Thymus (tissue), 11 donors: ENCODE results near the gene GRAP2. TPM values are rescaled to one million over a fixed set of nuclear protein-coding genes. Genes with fewer than 3 reads are reported as not detected.
"Not testable (repeated sequence)": the region's sequence is repeated elsewhere in the genome, so short reads cannot be mapped to it uniquely, and the experiment has no call there.

ENCODE experiments used
- DNase-seq, 9 donors: peaks; one replicate each; pipeline ENCODE4 v3.0.0-alpha.2; 2013; ENCODE audit warnings: low spot score in 9 of 9, low read depth in 6 of 9, missing footprints in 1 of 9
- H3K27ac ChIP-seq, 2 donors: one replicate each; pipeline ENCODE4 v1.5.1; 2013; ENCODE audit warnings: control low read depth in 1 of 2, low read depth in 1 of 2, low read length in 1 of 2, mild to moderate bottlenecking in 1 of 2, moderate library complexity in 1 of 2
- H3K27me3 ChIP-seq, 2 donors: one replicate each; pipeline ENCODE4 v1.5.1; 2013; ENCODE audit warnings: low read length in 1 of 2; ENCODE audit not compliant: control insufficient read depth in 2 of 2, insufficient read depth in 1 of 2
- H3K36me3 ChIP-seq, 2 donors: one replicate each; pipeline ENCODE4 v1.5.1; 2013; ENCODE audit warnings: low read length in 1 of 2, mild to moderate bottlenecking in 1 of 2, moderate library complexity in 1 of 2; ENCODE audit not compliant: control insufficient read depth in 2 of 2, insufficient read depth in 2 of 2
- H3K4me1 ChIP-seq, 2 donors: one replicate each; pipeline ENCODE4 v1.5.1; 2013; ENCODE audit warnings: low read length in 2 of 2; ENCODE audit not compliant: control insufficient read depth in 2 of 2, insufficient read depth in 2 of 2
- H3K4me3 ChIP-seq, 2 donors: one replicate each; pipeline ENCODE4 v1.5.1; 2013; ENCODE audit warnings: low read length in 2 of 2, control low read depth in 1 of 2, mild to moderate bottlenecking in 1 of 2
- H3K9me3 ChIP-seq, 2 donors: one replicate each; pipeline ENCODE4 v1.5.1; 2013; ENCODE audit warnings: low read length in 1 of 2, mild to moderate bottlenecking in 1 of 2; ENCODE audit not compliant: control insufficient read depth in 2 of 2, insufficient read depth in 1 of 2
- whole genome bisulfite sequencing: extraction: QIAGEN DNeasy Blood & Tissue Kit; methylation state at CpG from one replicate; pipeline ENCODE4 v1.1.7; 2013; 5-methylcytosine and 5-hydroxymethylcytosine counted together
- polyA plus RNA-seq: library from polyadenylated mRNA; stranded (reverse); fragments of 200-250 nt; gene quantifications from one replicate; pipeline ENCODE4 v1.2.3, GENCODE V29; 2013
- total RNA-seq: library from RNA; stranded (reverse); fragments of 120-200 nt; gene quantifications from one replicate; pipeline ENCODE4 v1.2.4, GENCODE V29; 2013
- donor health status: healthy.

GRAP2 gene
- total and polyA plus RNA-seq, 2 donors, result 51.5 to 193 TPM

GRCh38 chr22:39985383-39986035, 84.6 kb downstream of the GRAP2 start:
- H3K27ac ChIP-seq, result peak overlapping the region; percentile 80 to 93
- peaks cover 17 to 41% of the 10 kb centered on the region in 2 donors for H3K4me1 ChIP-seq
- H3K36me3 ChIP-seq, result no peaks in the 10 kb centered on the region
- peak in 7 of 9 donors; percentile 18 to 82 (median 64) for DNase-seq
- no peak overlapping the region for H3K4me3 ChIP-seq
- peaks cover 0 to 5% of the 10 kb centered on the region in 2 donors for H3K9me3 ChIP-seq
- peaks cover 0 to 3% of the 10 kb centered on the region in 2 donors for H3K27me3 ChIP-seq
- 70% methylated on average over 7 of the region's 7 CpGs for WGBS

GRCh38 chr22:39988386-39989114, 87.7 kb downstream of the GRAP2 start:
- Histone ChIP-seq H3K9me3 (peaks cover 0 to 5% of the 10 kb centered on the region in 2 donors), H3K27ac (no peak overlapping the region), H3K27me3 (peaks cover 0 to 9% of the 10 kb centered on the region in 2 donors), H3K4me1 (peaks cover 17 to 34% of the 10 kb centered on the region in 2 donors), H3K36me3 (no peaks in the 10 kb centered on the region), H3K4me3 (no peak overlapping the region)
- 90% methylated on average over 10 of the region's 10 CpGs for WGBS
- no peak for DNase-seq

DNA sequence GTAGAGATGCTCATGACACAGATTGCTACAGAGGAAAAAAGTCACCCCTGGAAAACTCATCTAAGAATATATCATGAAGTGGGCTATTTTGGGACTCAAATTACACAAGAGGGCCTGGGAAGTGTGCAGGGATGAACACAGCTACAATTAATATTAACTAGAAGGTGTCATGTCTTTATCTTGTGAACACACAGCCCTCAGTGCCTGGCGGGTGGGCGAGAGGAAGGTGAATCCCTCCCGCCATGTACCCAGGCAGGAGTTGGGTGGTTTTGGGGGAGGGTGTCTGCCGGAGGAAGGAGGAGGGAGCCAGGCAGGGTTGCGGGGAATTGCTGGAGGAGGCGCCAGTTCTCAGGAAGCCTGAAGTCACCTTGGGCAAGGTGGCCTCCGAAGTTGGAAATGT, 88.7 kb downstream of the GRAP2 start:
- 87% methylated on average over 7 of the region's 7 CpGs for WGBS
- Histone ChIP-seq H3K27ac (no peak overlapping the region), H3K36me3 (no peaks in the 10 kb centered on the region), H3K27me3 (peaks cover 4 to 20% of the 10 kb centered on the region in 2 donors), H3K4me1 (peaks cover 19 to 33% of the 10 kb centered on the region in 2 donors), H3K9me3 (peaks cover 0 to 5% of the 10 kb centered on the region in 2 donors), H3K4me3 (no peak overlapping the region)
- no peak for DNase-seq

- H3K4me1 ChIP-seq, result peaks cover 16 to 30% of the 10 kb centered on the region in 2 donors
- peaks cover 12 to 28% of the 10 kb centered on the region in 2 donors for H3K27me3 ChIP-seq
- no peak overlapping the region for H3K27ac ChIP-seq
Observed at GRCh38 chr22:39990686-39991085, 89.8 kb downstream of the GRAP2 start.

GRCh38 chr22:39991159-39991860, 90.4 kb downstream of the GRAP2 start:
- Histone ChIP-seq H3K27me3 (peaks cover 12 to 33% of the 10 kb centered on the region in 2 donors), H3K4me1 (peaks cover 12 to 26% of the 10 kb centered on the region in 2 donors), H3K4me3 (no peak overlapping the region), H3K9me3 (no peaks in the 10 kb centered on the region), H3K27ac (no peak overlapping the region), H3K36me3 (no peaks in the 10 kb centered on the region)
- WGBS, result 97% methylated on average over 9 of the region's 9 CpGs
- no peak for DNase-seq

More at GRCh38 chr22:39990686-39991085, 89.8 kb downstream of the GRAP2 start:
- no peaks in the 10 kb centered on the region for H3K36me3 ChIP-seq
- 98% methylated on average over 3 of the region's 3 CpGs for WGBS
- H3K4me3 ChIP-seq, result no peak overlapping the region
- H3K9me3 ChIP-seq, result no peaks in the 10 kb centered on the region
- DNase-seq, result no peak

DNA sequence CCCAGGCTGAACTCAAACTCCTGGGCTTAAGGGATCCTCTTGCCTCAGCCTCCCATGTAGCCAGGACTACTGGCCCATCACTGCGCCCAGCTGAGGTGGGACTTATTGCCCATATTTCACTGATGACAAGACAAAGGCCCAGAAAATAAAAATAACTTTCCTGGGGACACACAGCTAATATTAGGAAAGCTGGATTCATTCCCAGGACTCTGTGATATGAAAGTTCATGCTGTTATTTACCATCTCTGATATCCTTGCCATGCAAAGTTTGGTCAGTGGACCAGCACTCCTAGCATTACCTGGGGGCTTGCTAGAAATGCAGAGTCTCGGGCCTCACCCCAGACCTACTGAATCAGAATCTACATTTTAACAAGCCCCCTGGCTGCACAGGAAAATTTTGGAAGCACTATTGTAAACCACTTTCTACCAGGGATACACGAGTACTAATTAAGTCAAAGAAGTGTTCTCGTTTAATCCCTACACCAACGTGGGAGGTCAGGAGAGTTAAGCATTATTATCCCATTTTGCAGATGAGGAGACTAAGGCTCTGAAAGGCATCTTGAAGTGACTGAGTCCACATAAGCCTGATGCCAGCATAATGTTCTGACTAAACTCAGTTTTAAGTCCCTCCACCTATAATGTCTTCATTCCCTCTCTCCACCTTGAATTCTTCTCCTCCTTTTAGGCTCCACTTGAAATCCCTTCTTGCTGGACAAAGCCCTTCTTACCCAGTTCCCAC, 91.4 kb downstream of the GRAP2 start:
- H3K9me3 ChIP-seq, result no peaks in the 10 kb centered on the region
- H3K4me3 ChIP-seq, result no peak overlapping the region
- peaks cover 12 to 27% of the 10 kb centered on the region in 2 donors for H3K4me1 ChIP-seq
- H3K27ac ChIP-seq, result no peak overlapping the region
- no peak for DNase-seq
- WGBS, result 96% methylated on average over 5 of the region's 5 CpGs
- H3K27me3 ChIP-seq, result peaks cover 12 to 33% of the 10 kb centered on the region in 2 donors
- H3K36me3 ChIP-seq, result no peaks in the 10 kb centered on the region

GRCh38 chr22:39992894-39993293, 92.0 kb downstream of the GRAP2 start:
- H3K27ac ChIP-seq, H3K4me3 ChIP-seq, H3K36me3 ChIP-seq, H3K9me3 ChIP-seq, DNase-seq: not testable (repeated sequence)
- H3K4me1 ChIP-seq, result peaks cover 12 to 33% of the 10 kb centered on the region in 2 donors
- peaks cover 12 to 33% of the 10 kb centered on the region in 2 donors for H3K27me3 ChIP-seq
- 95% methylated on average over 7 of the region's 7 CpGs for WGBS

DNA sequence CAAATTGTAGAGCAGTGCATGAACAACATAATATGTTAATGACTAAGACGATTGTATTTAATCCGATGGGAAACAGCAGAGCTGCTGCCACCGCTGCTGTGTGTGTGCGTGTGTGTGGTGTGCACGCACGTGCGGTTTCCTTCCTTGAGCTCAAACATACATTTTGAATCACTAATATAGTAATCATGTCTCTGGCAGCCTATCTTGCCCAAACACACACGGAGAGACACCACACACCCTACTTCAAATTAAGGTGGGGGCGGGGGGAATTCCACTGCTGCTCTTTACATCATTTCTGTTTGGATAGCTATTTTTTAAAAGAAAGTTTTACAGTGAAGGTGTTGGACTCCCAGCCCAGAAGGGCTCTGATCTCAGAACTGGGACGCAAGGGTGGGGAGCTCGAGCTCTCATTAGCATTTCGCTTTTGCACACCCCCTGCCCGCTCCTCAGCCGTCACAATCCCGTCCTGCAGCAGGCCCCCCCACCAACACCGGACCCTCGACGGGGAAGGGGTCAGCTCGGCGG, 93.2 kb downstream of the GRAP2 start:
- Histone ChIP-seq H3K36me3 (no peaks in the 10 kb centered on the region), H3K4me1 (peaks cover 12 to 44% of the 10 kb centered on the region in 2 donors), H3K4me3 (peak overlapping the region; percentile 17 to 45), H3K27ac (no peak overlapping the region), H3K9me3 (no peaks in the 10 kb centered on the region), H3K27me3 (peaks cover 12 to 30% of the 10 kb centered on the region in 2 donors)
- DNase-seq, result peak in 1 of 9 donors; percentile 64
- 17% methylated on average over 20 of the region's 20 CpGs for WGBS
